ENCODE data around the gene SAPCD1. TPM values are rescaled to one million over a fixed set of nuclear protein-coding genes. Genes with fewer than 3 reads are reported as not detected.

SAPCD1 gene
- total RNA-seq, 1 donor from 2014 or later: 18.9 TPM

- Mint-ChIP-seq H3K9me3 (no peaks in the 10 kb centered on the region), H3K4me3 (ENCODE audit: low read depth) (peak overlapping the region; percentile 93), H3K4me1 (ENCODE audit: low read depth) (peaks cover 55% of the 10 kb centered on the region), H3K27me3 (ENCODE audit: low read depth) (no peaks in the 10 kb centered on the region), H3K27ac (peak overlapping the region; percentile 91), H3K36me3 (ENCODE audit: low read depth) (peaks cover 63% of the 10 kb centered on the region)
- intact Hi-C loops (cut with micrococcal nuclease): loop anchor here (1.0 kb wide), 1 partner anchor 31 kb away; the partner anchor contains the start of gene ABHD16A
- no peak for DNase-seq (ENCODE audit: low spot score)
Measured at GRCh38 chr6:31734247-31734820, 28.1 kb upstream of the SAPCD1 start.

GRCh38 chr6:31734821-31735406 lies 27.5 kb upstream of the SAPCD1 start:
- peak; percentile 60 for DNase-seq (ENCODE audit: low spot score)
- peaks cover 56% of the 10 kb centered on the region for H3K4me1 Mint-ChIP-seq (ENCODE audit: low read depth)
- no peaks in the 10 kb centered on the region for H3K27me3 Mint-ChIP-seq (ENCODE audit: low read depth)
- intact Hi-C loops (cut with micrococcal nuclease): loop anchor here (1.0 kb wide), 1 partner anchor 32 kb away; the partner anchor contains the start of gene ABHD16A
- no peaks in the 10 kb centered on the region for H3K9me3 Mint-ChIP-seq
- H3K36me3 Mint-ChIP-seq (ENCODE audit: low read depth): peaks cover 63% of the 10 kb centered on the region
- H3K27ac Mint-ChIP-seq: peak overlapping the region; percentile 91
- peak overlapping the region; percentile 93 for H3K4me3 Mint-ChIP-seq (ENCODE audit: low read depth)

GRCh38 chr6:31736021-31736767 lies 26.3 kb upstream of the SAPCD1 start, which contains the start of gene CLIC1:
Gene CLIC1, minus strand, starts transcription at chr6:31736530. Its CDS starts 230 bp downstream, at chr6:31736300.
- intact Hi-C loops (cut with micrococcal nuclease): no loop called here
- peak within 1 kb of the TSS; percentile 93 for H3K4me3 Mint-ChIP-seq (ENCODE audit: low read depth)
- peaks cover 52% of the 10 kb centered on the region for H3K4me1 Mint-ChIP-seq (ENCODE audit: low read depth)
- H3K36me3 Mint-ChIP-seq (ENCODE audit: low read depth): peaks cover 60% of the 10 kb centered on the region
- H3K9me3 Mint-ChIP-seq: no peaks in the 10 kb centered on the region
- no peaks in the 10 kb centered on the region for H3K27me3 Mint-ChIP-seq (ENCODE audit: low read depth)
- peak; percentile 79 for DNase-seq (ENCODE audit: low spot score)
- peak within 1 kb of the TSS; percentile 91 for H3K27ac Mint-ChIP-seq

GRCh38 chr6:31736768-31737314 lies 25.6 kb upstream of the SAPCD1 start:
- H3K4me1 Mint-ChIP-seq (ENCODE audit: low read depth): peaks cover 55% of the 10 kb centered on the region
- H3K27me3 Mint-ChIP-seq (ENCODE audit: low read depth): no peaks in the 10 kb centered on the region
- peak overlapping the region; percentile 91 for H3K27ac Mint-ChIP-seq
- DNase-seq (ENCODE audit: low spot score): no peak
- intact Hi-C loops (cut with micrococcal nuclease): loop anchor here (1.0 kb wide), 1 partner anchor 72 kb away; no protein-coding TSS in a partner anchor
- H3K36me3 Mint-ChIP-seq (ENCODE audit: low read depth): peaks cover 60% of the 10 kb centered on the region
- peak overlapping the region; percentile 93 for H3K4me3 Mint-ChIP-seq (ENCODE audit: low read depth)
- H3K9me3 Mint-ChIP-seq: no peaks in the 10 kb centered on the region

GRCh38 chr6:31737315-31737990 lies 25.0 kb upstream of the SAPCD1 start:
- Mint-ChIP-seq H3K27ac (peak overlapping the region; percentile 91), H3K36me3 (ENCODE audit: low read depth) (peaks cover 58% of the 10 kb centered on the region), H3K9me3 (no peaks in the 10 kb centered on the region), H3K27me3 (ENCODE audit: low read depth) (no peaks in the 10 kb centered on the region), H3K4me3 (ENCODE audit: low read depth) (peak overlapping the region; percentile 93), H3K4me1 (ENCODE audit: low read depth) (peaks cover 56% of the 10 kb centered on the region)
- intact Hi-C loops (cut with micrococcal nuclease): loop anchor here (1.0 kb wide), 1 partner anchor 72 kb away; no protein-coding TSS in a partner anchor
- DNase-seq (ENCODE audit: low spot score): peak; percentile 26

GRCh38 chr6:31737991-31738979 lies 24.2 kb upstream of the SAPCD1 start:
- peak; percentile 67 for DNase-seq (ENCODE audit: low spot score)
- H3K9me3 Mint-ChIP-seq: no peaks in the 10 kb centered on the region
- H3K4me1 Mint-ChIP-seq (ENCODE audit: low read depth): peaks cover 58% of the 10 kb centered on the region
- no peaks in the 10 kb centered on the region for H3K27me3 Mint-ChIP-seq (ENCODE audit: low read depth)
- peaks cover 58% of the 10 kb centered on the region for H3K36me3 Mint-ChIP-seq (ENCODE audit: low read depth)
- peak overlapping the region; percentile 91 for H3K27ac Mint-ChIP-seq
- intact Hi-C loops (cut with micrococcal nuclease): loop anchor here (1.0 to 2.0 kb wide), 8 partner anchors 8 to 117 kb away; partner anchors contain the start of genes LSM2, LY6G5C, PRRC2A and VARS1
- peak overlapping the region; percentile 93 for H3K4me3 Mint-ChIP-seq (ENCODE audit: low read depth)

GRCh38 chr6:31739639-31740396 lies 22.6 kb upstream of the SAPCD1 start, which contains the start of gene MSH5:
Gene MSH5, plus strand, starts transcription at chr6:31740005. Its CDS starts 462 bp downstream, at chr6:31740467.
- peak within 1 kb of the TSS; percentile 90 for H3K27ac Mint-ChIP-seq
- H3K9me3 Mint-ChIP-seq: no peaks in the 10 kb centered on the region
- H3K4me1 Mint-ChIP-seq (ENCODE audit: low read depth): peaks cover 49% of the 10 kb centered on the region
- H3K36me3 Mint-ChIP-seq (ENCODE audit: low read depth): peaks cover 46% of the 10 kb centered on the region
- H3K4me3 Mint-ChIP-seq (ENCODE audit: low read depth): peak within 1 kb of the TSS; percentile 95
- peak; percentile 97 for DNase-seq (ENCODE audit: low spot score)
- H3K27me3 Mint-ChIP-seq (ENCODE audit: low read depth): no peaks in the 10 kb centered on the region
- intact Hi-C loops (cut with micrococcal nuclease): loop anchor here (1.0 to 2.0 kb wide), 5 partner anchors 37 to 193 kb away; partner anchors contain the start of genes LY6G5C, NFKBIL1, PRRC2A and VARS1

GRCh38 chr6:31740397-31741223 lies 21.8 kb upstream of the SAPCD1 start:
- Mint-ChIP-seq H3K36me3 (ENCODE audit: low read depth) (peaks cover 45% of the 10 kb centered on the region), H3K4me1 (ENCODE audit: low read depth) (peaks cover 49% of the 10 kb centered on the region), H3K9me3 (no peaks in the 10 kb centered on the region), H3K27me3 (ENCODE audit: low read depth) (no peaks in the 10 kb centered on the region), H3K4me3 (ENCODE audit: low read depth) (peak overlapping the region; percentile 95), H3K27ac (peak overlapping the region; percentile 90)
- intact Hi-C loops (cut with micrococcal nuclease): no loop called here
- DNase-seq (ENCODE audit: low spot score): no peak

GRCh38 chr6:31741815-31742214 lies 20.6 kb upstream of the SAPCD1 start:
- Mint-ChIP-seq H3K4me1 (ENCODE audit: low read depth) (peaks cover 45% of the 10 kb centered on the region), H3K4me3 (ENCODE audit: low read depth) (peak overlapping the region; percentile 65), H3K36me3 (ENCODE audit: low read depth) (peaks cover 38% of the 10 kb centered on the region), H3K27me3 (ENCODE audit: low read depth) (no peaks in the 10 kb centered on the region), H3K27ac (no peak overlapping the region), H3K9me3 (no peaks in the 10 kb centered on the region)
- intact Hi-C loops (cut with micrococcal nuclease): no loop called here
- no peak for DNase-seq (ENCODE audit: low spot score)

- intact Hi-C loops (cut with micrococcal nuclease): no loop called here
- H3K4me3 Mint-ChIP-seq (ENCODE audit: low read depth): no peak overlapping the region
Measured at GRCh38 chr6:31742894-31743293, 19.6 kb upstream of the SAPCD1 start.

More at GRCh38 chr6:31742894-31743293, 19.6 kb upstream of the SAPCD1 start:
- H3K36me3 Mint-ChIP-seq (ENCODE audit: low read depth): peaks cover 46% of the 10 kb centered on the region
- H3K9me3 Mint-ChIP-seq: no peaks in the 10 kb centered on the region
- peak overlapping the region; percentile 21 for H3K27ac Mint-ChIP-seq
- no peak for DNase-seq (ENCODE audit: low spot score)
- peaks cover 36% of the 10 kb centered on the region for H3K4me1 Mint-ChIP-seq (ENCODE audit: low read depth)
- no peaks in the 10 kb centered on the region for H3K27me3 Mint-ChIP-seq (ENCODE audit: low read depth)
